ENCODE data around the gene PPIAL4G.
A peak's percentile ranks its signal among the peaks of the same experiment; 100 is the strongest.
"Not testable (repeated sequence)": the region's sequence is repeated elsewhere in the genome, so short reads cannot be mapped to it uniquely, and the experiment has no call there.

The PPIAL4G gene

DNA sequence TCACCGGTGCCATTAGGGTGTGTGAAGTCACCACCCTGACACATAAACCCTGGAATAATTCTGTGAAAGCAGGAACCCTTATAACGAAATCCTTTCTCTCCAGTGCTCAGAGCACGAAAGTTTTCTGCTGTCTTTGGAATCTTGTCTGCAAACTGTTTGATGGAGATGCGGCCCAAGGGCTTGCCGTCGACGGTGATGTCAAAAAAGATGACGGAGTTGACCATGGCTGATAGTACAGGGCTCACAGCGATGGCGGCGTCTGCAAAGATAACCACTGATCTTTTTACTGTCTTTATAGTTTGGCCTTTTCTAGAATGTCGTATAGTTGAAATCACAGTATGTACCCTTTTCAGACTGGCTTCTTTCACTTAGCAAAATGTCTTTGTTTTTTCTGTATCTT, at the start of gene PPIAL4G:
PPIAL4G (minus strand) TSS at position 274 of the 400 bp plus-strand sequence; CDS start at position 224, 50 bp downstream.
- not testable (repeated sequence) for DNase-seq

DNA sequence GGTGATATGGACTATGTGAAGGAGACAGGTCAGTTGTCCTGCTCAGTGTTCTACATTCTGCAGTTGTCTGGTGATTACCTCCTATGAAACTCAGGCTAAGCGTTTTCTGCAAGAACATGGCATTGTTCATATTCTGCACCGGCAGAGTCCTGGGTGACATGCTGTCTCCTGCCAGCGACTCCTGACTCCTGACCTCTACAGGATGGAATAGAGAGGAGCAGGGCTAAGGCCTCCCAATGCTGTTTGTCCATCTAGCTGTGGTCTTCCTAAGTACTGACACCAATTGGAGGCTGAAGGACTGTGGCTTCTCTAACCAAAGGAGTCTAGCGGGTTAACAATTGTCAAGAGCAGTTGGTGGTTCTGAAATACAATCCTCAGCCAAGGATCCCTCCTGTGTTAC, 49.1 kb upstream of the PPIAL4G start:
- DNase-seq = not testable (repeated sequence)

DNA sequence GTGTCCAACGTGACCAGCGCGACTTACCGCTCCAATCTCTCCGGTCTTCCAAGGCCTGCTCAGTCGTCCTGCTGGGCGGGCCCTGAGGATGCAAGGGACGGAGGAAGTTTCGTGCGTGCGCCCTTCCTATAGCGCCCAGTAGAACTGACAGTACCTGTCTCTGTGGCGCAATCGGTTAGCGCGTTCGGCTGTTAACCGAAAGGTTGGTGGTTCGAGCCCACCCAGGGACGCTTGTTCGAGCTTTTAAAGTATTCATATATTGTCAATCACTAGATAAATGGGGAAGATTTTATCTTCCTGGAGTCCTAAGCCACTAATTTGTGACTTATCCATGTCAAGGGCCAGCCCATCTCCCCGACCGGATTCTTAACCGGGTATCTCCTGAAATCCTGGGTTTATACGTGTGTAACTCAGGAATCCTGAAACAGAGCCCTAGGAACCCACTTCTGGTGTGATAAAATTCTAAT, 46.0 kb upstream of the PPIAL4G start:
- DNase-seq = peak; percentile 75

DNA sequence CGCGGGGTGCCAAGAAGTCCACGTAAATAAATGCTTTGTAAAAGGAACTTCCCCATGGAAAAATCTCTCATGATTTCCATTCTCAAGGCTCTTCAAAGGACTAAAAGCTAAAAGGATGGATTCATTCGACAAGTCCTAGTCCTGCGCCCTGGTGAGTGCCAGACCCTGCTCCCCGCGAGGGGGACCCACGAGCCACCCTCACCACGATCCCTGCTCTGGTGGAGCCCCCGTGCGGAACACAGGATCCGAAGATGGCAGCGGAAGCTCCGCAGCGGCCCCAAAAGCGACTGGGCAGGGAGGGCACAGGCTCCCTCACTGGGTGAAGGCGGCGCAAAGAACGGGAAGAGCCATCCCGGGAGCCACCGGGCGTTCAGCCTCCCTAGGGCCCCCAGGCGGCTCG, 45.5 kb upstream of the PPIAL4G start:
- DNase-seq = not testable (repeated sequence)

DNA sequence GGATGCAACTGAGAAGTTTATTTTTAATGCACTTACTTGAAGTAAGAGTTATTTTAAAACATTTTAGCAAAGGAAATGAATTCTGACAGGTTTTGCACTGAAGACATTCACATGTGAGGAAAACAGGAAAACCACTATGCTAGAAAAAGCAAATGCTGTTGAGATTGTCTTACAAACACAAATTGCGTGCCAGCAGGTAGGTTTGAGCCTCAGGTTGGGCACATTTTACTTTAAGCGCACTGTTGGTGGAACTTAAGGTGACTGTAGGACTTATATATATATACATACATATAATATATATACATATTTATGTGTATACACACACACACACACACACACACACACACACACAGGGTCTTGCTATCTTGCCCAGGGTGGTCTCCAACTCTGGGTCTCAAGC, 43.5 kb upstream of the PPIAL4G start:
- not testable (repeated sequence) for DNase-seq

DNA sequence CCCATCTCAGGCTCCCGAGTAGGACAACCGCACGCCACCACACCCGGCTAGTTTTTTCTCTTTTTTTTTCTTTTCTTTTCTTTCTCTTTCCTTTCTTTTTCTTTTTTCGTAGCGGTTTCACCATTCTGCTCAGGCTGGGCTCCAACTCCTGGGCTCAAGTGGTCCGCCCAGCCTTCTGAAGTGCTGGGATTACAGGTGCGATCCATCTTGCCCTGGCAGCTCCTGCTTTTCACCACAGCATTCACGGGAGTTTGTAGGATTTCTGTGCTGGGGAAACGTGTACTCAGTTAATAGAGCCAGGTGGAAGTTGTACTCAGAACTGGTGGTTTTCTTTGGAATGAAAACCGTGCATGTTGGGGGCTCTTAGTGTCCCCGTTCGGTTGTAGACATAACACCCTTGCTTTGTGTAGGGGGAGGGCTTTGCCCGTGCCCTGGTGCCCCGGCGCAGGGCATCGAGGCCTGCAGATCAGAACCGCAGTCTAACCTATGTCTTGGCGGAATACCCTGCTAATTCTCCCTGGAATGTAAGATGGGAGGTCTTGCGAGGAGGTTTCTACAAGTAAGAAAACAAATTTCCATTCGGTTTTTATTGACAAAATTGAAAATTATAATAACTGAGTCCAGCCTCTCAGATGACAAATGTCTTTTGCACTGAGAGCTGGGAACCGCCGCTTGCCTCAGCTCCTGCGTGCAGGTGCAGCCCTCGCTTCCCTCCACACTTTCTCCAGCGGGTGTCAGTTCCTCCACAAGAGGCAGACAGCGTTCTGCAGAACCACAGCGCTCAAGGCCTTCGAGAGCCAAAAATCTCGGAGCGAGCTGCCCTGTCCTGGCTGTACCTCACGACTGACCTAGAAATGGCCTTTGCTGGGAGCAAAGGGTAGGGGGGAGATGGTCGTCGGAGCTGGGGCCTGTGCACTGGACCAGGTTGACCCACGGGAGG, 40.4 kb upstream of the PPIAL4G start:
- not testable (repeated sequence) for DNase-seq

DNA sequence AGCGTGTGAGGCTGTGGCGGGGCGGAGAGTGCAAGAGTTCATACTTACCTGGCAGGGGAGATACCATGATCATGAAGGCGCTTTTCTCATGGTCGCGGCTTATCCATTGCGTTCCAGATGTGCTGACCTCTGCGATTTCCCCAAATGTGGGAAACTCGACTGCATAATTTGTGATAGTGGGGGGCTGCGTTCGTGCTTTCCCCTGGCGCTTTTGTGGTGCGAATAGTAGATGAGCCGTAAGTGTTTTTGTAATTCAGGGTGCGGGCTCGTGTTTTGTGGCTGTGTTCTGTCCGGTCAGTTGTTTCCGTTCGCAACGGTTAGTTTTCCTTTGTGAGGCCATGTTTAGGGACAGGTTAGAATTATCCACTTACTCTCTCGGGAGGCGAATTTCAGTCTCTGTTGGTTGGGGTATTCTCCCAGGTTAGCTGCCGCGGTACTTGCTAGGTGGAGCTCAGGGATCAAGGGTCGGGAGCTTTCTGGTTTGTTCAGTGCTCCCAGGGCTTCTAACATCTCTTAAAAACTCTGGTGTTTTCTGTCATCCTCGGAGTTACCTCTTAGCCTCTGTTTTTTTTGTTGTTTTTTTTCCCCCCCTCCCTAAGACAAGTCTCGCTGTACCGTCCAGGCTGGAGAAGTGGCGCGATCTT, 39.6 kb upstream of the PPIAL4G start:
- DNase-seq = peak; percentile 87

DNA sequence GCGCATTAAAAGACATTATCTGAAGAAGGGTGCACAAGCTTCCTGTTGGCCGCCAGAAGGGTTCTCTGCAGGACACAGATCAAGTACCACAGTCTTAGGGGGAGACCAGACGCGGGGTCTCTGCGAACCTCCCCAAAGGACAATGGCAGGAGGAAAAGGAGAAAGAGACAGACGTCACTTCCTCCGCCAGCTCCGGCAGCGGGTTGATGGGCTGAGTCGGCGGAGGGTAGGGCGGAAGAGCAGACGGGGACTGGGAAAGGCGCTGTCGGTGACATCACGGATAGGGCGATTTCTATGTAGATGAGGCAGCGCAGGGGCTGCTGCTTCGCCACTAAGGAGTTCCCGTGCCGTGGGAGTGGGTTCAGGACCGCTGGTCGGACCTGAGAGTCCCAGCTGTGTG, 39.0 kb upstream of the PPIAL4G start:
- peak; percentile 83 for DNase-seq

DNA sequence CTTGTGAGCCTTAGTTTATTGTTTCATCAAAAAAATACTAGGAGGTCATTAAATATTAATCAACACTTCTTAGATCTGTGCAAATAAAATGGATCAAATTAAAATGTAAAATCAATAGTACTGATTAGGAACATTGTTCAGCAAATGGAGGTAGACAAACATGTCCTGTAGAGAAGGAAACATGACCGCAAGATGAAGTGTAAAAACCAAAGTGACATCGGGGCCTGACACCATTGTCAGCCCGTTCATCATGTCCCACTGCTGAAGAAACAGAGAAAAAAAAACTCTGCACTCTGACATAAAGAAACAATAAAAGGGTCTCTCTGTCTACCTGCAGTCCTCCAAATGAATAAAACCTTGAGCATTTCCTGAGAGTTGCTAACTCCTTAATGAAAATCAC, 31.2 kb upstream of the PPIAL4G start:
- DNase-seq = not testable (repeated sequence)

DNA sequence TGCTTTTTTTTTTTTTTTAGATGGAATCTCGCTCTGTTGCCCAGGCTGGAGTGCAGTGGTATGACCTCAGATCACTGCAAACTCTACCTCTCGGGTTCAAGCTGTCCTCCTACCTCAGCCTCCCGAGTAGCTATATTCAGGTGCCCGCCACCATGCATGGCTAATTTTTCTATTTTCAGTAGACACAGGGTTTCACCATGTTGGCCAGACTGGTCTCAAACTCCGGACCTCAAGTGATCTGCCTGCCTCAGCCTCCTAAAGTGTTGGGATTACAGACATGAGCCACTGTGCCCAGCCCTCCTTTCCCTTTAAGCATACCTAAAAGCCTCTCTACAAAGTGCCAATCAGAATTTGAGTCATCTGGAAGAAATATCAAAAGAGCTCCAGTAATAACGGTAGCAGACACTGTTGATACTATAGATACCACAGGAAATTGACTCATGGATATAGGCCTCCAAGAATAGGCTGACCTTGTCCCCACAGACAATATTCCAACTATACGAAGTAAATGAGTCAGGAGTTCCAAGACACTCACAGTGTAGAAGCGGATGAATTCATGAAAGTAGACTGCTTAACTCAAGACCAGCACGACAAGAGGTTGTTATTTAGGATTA, 29.6 kb upstream of the PPIAL4G start:
- not testable (repeated sequence) for DNase-seq

DNA sequence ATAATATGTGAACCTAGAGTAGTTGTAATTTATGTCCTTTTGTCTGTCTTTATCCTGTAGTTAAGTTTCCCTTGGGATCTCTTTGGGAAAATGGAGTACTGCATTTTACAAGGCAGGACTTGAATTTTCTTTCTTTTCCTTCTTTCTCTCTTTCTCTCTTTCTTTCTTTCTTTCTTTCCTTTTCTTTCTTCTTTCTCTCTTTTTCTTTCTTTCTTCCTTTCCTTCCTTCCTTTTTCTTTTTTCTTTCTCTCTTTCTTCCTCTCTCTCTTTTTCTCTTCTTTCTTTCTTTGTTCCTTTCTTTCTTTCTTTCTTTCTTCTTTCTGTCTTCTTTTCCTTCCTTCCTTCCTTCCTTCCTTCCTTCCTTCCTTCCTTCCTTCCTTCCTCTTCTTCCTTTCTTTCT, 10.8 kb upstream of the PPIAL4G start:
- not testable (repeated sequence) for DNase-seq

DNA sequence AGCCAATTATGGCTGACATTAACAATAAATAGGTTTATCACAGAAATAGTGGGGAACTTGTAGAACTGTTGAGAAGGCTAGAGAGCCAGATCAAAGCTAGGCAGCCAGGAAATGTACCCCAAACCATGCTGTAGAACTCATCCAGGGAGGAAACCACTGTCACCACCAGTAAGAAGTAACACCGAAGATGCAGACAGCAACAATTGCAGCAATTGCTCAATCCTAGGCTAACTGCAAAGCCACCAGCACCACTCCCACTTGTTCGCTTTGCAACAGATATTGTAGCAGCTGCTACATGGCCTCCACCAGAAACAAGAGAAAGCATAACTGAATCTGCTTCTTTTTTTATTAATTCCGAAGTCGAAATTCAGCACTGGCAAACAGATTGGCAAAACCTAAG, 2.0 kb downstream of the PPIAL4G start:
- not testable (repeated sequence) for DNase-seq

DNA sequence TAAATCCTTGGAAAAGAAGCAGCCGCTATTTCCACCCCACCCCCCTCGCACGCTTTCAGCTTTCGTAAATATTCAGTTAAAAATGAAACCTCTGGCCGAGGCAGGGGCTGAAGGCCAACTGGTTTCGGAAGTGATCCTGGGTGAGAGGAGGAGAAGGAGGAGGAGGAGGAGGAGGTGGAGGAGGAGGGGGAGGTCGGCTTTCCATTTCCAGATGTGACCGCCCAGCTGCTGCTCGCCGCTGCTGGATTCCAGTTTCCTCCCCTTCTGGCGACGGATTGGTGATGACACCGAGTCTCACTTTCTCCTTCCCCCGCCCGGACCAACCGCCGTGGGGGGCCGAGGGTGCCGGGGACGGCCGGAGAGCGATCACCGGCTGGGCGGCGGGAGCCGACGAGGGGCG, 23.4 kb downstream of the PPIAL4G start:
- not testable (repeated sequence) for DNase-seq

DNA sequence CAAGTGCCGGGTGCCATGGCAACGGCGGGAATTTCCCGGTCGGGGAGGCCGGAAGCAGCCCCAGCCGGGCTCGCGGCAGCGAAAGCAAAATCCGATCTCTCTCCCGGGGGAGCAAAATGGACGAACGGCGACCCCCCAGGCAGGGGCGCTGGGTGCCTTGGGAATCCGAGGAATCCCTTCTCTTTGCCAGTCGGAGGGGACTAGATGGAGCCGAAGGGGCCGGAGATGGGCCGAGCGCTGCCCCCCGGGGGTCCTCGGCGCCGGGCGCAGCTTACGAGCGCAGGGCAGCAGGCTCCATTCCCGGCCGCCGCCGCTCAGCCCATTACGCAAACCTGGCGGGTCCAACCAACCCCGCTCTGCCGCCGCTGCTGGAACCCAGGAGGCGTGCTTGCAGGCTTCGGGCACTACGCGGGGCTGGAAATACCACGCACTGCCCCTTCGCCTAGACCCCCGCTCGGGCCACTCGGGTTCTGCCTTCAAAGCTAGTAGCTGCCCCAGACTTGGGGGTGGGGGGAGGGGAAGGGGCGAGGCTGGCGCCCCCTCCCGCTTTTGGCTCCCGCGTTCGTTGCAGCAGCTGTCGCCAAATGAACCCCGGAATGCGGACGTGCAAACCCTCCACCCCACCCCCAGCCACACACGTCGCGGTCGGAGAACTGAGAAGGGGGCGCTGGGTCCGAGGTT, 24.1 kb downstream of the PPIAL4G start:
- peak; percentile 40 for DNase-seq

DNA sequence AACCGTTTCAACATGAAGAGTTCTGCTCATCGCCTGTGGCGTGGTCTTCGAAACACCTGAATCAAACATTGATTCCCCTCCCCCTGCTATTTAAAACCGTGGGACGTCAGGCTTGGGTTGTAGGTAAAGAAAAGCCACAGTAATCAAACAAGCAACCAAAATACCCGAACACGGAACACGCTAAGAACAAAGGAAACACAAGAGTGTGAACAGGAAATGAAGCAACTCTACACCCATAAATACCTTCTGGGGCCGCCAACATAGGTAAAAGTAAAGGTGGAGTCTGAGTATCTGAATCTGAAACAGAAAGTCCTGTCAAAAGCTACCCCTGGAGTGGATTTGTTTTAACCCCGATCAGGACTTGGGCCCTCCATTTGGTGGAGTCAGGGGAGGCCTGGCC, 24.7 kb downstream of the PPIAL4G start:
- DNase-seq = peak; percentile 51

DNA sequence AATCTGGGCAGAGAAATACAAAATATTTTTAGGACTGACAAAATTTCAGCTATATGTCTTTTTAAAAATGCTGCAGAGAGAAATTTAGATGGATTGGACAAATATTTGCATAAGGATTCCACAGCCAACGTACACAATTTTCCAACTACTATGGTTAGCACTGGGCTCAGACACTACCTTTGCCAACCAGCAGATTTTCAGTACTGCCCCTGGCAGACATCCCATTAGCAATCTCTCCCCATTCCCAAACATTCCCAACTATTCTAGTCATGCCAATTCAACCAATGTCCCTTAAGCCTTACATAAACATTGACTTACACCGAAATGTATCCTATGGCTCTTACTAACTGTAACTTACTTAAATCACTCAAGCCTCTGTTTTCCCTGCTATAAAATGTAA, 30.3 kb downstream of the PPIAL4G start:
- DNase-seq = not testable (repeated sequence)

DNA sequence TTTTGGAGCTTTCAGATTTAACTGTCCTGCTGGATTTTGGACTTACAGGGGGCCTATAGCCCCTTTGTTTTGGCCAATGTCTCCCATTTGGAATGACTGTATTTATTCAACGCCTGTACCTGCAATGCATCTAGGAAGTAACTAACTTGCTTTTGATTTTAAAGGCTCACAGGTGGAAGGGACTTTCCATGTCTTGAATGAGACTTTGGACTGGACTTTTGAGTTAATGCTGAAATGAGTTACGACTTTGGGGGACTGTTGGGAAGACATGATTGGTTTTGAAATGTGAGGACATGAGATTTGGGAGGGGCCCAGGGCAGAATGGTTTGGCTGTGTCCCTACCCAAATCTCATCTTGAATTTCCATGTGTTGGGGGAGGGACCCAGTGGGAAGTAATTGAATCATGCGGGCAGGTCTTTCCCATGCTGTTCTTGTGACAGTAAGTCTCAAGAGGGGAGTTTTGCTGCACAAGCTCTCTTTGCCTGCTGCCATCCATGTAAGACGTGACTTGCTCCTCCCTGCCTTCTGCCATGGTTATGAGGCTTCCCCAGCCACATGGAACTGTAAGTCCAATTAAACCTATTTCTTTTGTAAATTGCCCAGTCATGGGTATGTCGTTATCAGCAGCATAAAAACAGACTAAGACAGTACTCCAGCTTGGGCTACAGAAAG, 43.3 kb downstream of the PPIAL4G start:
- not testable (repeated sequence) for DNase-seq

DNA sequence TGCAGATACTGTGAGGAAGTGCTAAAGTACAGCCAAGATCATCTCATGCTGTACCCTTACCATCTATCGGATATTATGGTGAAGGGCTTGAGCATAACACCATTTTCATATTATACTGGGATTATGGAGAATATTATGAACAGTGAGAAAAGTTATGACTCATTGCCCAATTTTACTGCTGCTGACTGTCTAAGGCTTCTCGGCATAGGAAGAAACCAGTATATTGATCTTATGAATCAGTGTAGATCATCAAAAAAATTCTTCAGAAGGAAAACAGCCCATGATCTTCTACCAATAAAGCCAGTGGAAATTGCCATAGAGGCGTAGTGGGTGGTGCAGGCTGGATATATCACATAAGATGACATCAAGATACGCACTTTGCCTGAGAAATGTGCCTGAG, 47.7 kb downstream of the PPIAL4G start:
- no peak for DNase-seq

DNA sequence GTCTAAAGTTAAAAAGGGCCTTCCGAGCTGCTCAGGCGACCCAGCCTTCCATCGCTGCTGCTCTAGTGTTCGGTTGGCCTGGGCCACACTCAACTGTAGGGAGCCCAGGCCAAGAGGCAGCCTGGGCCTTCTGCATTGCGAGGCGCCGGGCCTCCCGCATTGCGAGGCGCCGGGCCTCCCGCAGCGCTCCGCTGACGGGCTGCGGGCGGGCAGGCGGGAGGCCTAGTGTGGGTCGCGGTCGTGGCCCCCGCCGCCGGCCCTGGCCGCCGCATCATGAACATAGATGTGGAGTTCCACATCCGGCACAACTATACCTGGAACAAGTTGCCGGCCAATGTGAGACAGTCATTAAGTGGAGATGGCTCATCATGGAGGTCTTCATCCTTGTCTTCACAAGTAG, 48.3 kb downstream of the PPIAL4G start:
- no peak for DNase-seq

DNA sequence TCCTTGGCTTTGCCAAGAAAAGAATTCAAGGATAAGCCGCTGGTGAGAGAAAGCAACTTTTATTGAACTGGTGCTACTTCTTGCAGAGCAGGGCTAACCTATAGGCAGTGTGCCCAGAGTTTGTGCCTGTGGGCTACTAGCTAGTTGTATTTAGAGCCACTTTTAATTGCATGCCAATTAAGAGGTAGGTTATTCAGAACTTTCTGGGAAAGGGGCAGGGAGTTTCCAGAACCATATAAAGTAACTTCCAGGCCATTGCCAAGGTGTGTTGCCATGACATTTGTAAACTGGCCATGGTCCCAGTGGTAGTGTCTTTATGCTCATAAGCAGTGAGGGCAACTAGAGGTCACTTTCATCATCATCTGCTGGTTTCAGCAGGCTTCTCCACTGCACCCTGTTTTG, 50.2 kb downstream of the PPIAL4G start:
- not testable (repeated sequence) for DNase-seq
